Hematopoietic multipotent progenitor cell treated with erythropoietin and hydrocortisone succinate and interleukin-3 and kit ligand, for 8 days (in vitro differentiated cells): ENCODE measurements around the gene EDC4.
"Not testable (repeated sequence)": the region's sequence is repeated elsewhere in the genome, so short reads cannot be mapped to it uniquely, and the experiment has no call there.

Experiments
- DNase-seq: peaks from one replicate; pipeline ENCODE4 v3.0.0-alpha.2; 2015

EDC4 gene

DNA sequence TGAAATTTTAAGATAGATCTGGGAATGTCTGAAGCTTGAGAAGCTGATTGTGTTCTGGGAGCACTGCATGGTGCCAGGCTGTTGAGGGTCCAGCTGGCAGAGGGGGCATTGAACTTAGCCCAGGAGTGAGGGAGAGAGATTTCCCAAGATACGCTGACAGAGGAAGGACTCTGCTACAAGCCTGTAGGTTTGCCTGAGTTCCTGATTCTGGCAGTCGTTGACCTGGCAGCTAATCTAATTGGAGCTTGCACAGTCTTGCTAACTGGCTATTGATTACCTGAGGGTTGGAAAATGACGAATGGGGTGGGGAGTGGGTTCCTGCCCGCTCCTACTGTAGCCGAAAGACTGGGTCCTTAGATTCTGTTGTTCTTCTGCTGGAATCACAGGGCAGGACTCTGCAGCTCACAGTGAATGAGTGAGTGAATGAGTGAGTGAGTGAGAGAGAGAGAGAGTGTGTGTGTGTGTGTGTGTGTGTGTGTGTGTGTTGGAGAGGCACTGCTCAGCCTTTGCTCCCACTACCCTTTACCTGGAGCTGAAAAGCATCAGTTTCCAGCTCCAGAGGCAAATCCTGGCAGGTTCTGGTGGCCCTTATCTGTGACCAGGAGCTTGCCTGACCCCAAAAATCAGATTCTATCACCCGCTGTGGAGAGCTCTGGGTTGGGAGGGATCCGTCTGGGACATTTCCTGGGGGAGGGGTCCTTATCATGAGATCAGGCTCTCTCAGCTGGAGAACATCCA is 42.1 kb downstream of the EDC4 start:
- no peak for DNase-seq

DNA sequence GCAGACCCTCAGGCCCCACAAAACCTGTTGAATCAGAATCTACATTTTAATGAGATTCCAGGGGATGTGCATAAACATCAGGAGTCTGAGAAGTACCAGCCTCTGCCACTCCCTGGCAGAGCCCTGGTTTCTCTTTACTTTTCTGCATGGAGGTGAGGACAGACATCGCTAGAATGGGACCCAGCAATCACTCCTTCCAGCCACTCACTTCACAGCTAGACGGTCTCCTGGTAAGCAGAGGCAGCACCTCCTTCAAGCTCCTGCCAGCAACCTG is 42.6 kb downstream of the EDC4 start:
- not testable (repeated sequence) for DNase-seq

DNA sequence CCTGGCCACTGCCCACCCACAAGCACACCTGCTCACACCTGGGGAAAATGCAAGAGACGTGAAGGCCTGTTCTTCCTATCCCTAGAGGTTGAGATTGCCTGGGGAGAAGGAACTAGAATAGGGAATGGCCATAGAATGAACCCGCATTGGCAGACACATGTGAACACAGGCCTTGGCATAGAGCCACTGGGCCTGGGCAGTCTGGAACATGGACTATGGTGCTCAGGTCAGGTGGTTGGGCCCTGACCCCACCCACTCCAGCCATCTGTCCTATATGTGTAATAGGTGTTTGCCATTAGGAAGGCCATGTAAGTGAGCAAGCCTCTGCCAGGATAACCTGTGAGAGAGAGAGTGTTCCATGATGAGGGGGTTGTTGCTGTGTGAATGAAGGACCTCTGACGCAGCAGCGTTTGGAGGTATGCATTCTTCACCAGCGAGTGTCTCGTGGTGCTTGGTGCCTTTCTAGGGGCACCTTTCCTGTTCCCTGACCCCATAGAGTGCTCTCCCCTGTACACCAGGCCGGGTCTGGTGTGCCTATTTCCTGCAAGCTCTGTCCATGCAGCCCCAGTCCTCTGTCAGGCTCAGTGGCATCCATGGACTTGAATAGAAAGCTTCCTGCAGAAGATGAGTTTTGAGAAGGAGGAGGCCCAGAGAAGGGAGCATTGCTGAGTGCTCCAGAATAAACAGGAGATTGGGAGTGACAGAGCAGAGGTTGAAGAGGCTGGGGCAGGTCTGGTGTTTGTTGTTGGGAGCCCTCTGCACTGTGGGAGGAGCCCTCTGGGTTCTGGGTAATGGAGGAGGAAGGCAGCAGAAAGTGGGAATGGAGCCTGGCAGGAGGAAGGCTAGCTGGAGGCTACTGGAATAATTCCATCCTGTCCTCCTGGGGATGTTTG is 43.2 kb downstream of the EDC4 start:
- DNase-seq: no peak

DNA sequence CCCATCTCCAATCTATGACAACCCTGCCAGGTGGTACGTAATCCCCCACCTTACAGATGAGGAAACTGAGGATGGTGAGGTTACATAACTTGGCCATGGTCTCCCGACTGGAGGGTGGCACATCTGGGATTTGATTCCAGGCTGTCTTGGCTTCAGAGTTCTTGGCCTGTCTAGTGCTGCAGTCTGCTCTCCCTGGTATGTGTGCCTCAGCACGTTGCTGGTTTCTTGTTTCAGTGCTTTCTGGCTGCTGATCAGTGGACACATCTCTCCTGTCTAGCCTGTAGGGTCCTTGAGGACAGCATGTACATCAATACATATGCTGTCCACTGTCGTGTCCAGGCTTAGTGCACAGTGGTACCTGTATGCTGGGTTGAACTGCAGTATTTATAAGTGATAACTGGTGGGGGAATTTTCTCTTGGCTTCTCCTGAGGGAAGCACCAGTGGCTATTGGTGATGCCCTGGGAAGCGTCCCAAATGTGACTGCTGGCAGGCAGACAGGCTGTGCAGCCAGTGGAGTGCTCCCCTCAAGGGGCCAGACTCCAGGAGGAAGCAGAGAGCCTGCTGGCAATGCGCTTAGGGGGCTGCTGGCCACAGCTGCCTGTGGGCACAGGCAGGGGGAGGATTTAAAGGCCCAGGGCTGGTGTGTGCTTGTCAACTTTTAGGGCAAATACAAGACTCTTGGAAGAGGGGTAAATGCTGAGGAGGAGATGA is 44.4 kb downstream of the EDC4 start:
- DNase-seq: no peak

DNA sequence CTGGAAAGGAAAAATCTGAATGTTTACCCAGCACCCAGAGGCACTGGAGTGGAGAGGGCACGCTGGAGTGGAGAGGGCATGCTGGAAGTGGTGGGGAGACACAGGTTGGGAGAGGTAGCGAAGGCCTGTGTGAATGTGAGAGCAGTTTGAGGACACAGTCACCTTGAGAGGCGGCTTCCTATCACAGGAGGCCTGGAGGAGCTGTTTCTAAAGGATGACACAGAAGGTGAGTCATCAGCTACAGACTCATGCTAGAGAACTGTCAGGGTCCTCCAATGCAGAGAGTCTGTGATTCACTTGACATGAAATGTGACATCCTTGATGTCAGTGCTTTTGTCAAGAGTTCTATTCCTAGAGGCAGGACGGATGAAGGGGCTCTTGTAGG is 45.0 kb downstream of the EDC4 start:
- DNase-seq: no peak

DNA sequence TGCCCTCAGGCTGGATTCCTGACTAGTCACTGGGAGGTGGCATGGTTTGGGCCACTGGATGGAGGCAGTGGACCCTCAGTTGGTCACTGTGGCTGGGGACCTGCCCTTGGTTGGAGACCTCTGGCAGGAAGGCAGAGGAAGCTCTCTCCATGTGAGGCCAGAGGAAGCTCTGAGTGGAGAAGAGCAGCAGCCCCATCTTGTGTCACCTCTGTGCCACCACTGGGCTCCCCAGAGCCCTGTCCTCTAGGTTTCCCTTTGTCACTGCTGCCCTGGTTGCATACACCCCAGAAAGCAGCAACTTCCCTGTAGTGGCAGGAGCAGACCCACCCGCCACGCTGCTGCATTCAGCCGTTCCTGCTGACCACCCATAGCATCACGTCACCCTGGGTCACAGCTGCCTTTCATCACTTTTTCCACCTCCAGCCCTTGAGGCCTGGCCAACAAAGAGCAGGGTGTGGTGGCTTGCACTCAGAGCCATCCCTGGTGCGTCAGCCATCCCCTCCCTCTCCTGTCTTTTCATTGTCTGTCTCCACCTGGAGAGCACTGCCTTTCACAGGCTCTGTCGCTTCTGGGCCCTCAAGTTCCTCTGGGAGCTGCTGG is 46.9 kb downstream of the EDC4 start:
- no peak for DNase-seq

DNA sequence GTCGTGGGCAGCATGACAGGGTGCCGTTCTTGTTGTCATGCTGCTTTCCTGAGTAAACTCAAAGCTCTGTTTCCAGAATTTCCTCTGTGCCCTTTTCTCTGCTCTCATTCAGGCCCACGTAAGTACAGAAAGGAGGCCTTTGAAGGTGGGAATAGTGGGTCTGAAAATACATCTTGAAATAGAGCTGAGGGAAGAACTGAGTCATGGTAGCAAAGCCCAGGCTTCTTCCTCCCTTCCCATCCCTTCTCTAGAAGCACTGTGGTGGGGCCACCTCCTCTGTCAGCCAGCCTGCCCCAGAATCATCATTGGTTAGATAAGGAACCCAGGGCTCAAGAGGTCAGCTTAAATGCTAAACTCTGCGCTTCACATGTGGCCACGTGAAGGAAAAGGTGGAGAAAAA is 49.4 kb downstream of the EDC4 start:
- DNase-seq: no peak

DNA sequence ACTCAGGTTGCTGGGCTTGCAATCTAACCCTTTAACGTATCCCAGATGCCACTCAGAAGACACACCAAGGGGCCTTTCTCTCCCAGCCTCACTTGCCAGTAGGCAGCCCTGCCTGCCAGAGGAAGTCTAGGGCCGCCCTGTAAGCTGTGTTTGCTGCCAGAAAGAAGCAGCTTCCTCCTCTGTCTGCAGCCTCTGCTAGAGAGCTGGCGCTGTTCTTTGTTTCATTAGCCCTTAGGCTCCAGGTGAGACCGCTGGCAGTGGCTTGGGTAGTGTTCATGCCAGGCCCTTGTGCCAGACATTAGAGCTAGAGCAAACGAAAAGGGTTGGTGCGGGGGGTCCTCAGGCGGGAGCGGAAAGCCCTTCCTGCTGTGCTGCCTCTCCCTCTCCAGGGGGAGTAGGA is 49.9 kb downstream of the EDC4 start:
- DNase-seq: no peak

DNA sequence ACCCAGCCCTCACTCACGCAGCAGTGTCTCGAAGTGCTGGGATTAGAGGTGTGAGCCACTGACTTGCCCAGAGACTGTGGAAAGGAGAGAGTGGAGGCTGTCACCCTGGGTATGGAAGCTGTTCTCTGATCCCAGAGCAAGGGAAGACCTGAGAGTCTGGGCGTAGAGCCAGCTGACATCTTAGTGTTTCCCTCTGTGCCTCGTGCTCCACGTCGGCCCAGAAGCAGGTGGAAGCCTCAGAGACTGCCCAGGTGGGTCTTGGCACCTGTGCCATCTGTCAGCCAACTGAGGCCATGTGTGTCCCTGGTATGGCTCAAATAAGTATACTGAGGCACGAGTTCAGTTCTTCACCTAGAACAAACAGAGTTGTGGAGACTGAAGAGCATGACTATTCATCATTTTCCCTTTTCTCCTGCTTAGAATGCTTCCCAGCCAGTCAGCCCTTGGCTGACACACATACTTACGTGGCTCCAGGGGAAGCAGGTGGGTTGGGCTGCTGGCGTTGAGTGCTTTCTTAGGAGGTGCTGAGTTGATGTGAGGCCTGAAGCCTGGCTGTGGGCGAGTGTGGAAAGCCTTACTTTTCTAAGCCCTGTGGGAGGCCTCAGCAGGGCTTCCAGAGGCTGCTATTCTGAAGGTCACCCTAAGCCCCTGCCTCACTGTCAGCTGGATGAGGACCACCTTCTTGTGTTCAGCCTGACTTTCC is 50.7 kb downstream of the EDC4 start:
- DNase-seq: no peak

DNA sequence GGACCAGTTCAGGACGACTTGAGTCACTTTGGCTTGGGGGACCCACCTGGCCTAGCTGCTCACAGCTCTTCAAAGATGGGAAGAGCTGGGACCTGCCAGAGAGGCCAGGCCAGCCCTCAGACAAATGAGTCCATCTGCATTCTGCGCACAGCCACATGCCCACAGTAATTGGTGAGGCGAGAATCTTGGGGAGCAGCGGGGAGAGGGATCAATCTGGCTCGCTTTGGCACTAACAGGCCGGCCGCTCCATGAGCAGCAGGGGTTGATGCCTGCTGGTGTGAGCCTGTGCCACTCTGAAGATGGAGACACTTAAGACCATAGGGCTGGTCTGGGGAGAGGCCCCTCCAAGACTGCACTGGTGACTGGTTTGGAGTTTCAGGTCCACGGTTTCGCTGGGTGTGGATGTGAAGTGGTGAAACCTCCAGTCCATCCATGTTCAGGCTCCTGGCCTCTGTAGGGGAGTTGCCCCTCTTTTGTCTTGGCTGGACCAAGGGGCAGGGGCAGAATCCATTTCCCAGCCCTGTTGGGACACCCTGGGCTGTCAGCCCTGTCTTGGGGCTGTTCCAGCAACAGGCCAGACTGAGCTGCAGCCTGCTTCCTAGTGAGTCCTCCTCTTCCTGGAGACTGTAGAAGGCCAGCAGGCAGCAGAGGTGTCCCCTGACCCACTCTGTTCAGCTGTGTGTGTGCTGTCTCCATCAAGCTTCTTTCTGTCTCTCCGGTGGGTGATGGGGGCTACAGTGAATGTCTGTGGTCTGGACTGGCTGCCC is 51.5 kb downstream of the EDC4 start:
- no peak for DNase-seq

DNA sequence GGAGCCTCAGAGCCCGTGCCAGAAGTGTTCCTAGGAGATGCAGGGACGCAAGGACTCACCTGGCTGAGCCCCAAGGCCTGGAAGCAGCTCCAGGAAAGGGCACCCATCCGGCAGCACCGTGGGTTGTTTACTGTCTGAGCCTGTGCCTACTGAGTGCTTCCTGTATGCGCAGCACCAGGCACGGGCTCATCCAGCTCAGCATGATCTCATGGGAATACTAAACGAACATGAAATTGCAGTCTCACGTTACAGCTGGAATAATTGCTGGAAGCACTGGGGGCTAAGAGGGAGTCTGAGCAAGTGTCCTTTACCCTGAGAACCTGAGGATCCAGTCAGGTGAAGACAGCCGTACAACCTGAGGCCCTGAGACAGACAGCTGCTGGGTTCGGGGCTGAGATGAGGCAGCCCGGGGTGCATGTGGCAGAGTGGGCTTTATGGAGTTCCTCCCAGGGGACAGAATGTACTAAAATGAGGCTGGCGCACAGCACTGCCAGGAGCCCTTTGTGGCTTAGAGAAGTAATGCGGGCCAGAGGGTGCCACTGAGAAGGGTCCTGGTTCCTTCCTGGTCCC is 53.4 kb downstream of the EDC4 start:
- DNase-seq: no peak

DNA sequence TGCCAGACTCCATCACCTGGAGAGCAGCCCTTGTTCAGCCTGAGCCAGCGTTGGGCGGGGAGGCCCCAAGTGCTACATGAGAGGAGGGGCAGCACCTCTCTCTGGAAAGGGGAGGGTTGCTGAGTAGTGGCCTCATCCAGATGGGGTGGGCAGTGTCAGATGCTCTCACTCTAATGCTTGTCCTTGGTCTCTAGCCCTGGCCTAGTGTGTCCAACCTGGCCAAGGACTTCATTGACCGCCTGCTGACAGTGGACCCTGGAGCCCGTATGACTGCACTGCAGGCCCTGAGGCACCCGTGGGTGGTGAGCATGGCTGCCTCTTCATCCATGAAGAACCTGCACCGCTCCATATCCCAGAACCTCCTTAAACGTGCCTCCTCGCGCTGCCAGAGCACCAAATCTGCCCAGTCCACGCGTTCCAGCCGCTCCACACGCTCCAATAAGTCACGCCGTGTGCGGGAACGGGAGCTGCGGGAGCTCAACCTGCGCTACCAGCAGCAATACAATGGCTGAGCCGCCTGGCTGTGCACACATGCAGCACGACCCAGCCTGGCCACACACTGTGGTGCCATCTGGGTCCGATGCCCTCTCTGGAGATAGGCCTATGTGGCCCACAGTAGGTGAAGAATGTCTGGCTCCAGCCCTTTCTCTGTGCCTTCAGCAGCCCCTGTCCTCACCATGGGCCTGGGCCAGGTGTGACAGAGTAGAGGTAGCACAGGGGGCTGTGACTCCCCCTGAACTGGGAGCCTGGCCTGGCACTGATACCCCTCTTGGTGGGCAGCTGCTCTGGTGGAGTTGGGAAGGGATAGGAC is 54.5 kb downstream of the EDC4 start:
- DNase-seq: no peak

DNA sequence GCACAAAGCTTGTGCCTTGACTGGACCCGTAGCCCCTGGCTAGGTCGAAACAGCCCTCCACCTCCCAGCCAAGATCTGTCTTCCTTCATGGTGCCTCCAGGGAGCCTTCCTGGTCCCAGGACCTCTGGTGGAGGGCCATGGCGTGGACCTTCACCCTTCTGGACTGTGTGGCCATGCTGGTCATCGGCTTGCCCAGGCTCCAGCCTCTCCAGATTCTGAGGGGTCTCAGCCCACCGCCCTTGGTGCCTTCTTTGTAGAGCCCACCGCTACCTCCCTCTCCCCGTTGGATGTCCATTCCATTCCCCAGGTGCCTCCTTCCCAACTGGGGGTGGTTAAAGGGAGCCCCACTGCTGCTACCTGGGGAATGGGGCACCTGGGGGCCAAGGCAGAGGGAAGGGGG is 55.3 kb downstream of the EDC4 start:
- no peak for DNase-seq

DNA sequence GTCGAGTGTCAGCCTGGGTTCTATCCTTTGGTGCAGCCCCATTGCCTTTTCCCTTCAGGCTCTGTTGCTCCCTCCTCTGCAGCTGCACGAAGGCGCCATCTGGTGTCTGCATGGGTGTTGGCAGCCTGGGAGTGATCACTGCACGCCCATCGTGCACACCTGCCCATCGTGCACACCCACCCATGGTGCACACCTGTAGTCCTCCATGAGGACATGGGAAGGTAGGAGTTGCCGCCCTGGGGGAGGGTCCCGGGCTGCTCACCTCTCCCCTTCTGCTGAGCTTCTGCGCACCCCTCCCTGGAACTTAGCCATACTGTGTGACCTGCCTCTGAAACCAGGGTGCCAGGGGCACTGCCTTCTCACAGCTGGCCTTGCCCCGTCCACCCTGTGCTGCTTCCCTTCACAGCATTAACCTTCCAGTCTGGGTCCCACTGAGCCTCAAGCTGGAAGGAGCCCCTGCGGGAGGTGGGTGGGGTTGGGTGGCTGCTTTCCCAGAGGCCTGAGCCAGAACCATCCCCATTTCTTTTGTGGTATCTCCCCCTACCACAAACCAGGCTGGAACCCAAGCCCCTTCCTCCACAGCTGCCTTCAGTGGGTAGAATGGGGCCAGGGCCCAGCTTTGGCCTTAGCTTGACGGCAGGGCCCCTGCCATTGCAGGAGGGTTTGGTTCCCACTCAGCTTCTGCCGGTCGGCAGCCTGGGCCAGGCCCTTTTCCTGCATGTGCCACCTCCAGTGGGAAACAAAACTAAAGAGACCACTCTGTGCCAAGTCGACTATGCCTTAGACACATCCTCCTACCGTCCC is 55.9 kb downstream of the EDC4 start:
- peak; percentile 72 for DNase-seq

DNA sequence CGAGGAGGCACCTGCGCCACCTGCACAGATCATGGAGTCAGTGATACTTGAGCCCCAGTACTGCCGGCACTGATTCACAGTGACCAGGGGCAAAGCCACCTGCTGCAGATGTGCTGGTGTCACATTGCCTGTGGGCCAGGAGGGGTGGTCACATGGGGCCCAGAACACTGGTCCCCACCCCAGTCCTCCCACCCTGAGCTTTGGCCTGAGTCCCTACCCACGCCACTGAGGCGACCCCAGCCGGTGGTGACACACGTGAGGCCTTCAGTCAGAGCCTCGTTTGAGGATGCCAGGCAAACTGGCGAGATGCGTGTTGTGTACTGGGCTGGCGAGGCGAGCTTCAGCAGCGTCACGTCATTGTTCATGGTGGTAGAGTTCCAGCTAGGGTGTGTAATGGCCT is 57.3 kb downstream of the EDC4 start:
- DNase-seq: no peak

DNA sequence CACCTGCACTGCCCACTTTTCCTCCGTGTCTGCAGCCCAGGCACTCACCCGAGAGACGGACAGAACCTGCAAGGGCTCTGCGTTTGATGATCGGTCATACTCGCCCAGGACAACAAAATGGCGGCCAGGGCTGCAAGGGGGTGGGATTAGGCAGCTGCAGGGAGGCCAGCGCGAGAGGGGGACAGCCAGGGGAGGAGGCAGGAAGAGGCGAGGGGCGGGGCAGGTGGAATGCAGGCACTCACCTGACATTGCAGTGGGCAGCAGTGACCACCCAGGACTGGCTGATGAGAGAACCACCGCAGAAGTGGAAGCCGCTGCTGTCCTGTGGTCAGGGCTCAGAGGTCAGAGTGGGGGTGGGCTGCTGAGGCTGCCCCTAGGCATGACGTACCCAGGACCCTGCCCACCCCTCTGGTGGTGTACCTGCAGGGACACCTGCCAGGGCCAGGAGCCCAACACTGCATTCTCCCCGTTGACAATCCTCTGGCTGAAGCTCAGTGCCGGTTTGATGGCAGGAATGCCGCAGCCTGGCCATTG is 57.9 kb downstream of the EDC4 start:
- no peak for DNase-seq
